Medulla oblongata (tissue), 1 donor: Measurements from ENCODE around the gene LRFN2.

Source experiments
- DNase-seq: peaks from one replicate; pipeline ENCODE4 v3.0.0-alpha.2; 2015; ENCODE audit errors: extremely low spot score

The LRFN2 gene

GRCh38 chr6:40349901-40350746, 237.0 kb downstream of the LRFN2 start:
- no peak for DNase-seq

DNA sequence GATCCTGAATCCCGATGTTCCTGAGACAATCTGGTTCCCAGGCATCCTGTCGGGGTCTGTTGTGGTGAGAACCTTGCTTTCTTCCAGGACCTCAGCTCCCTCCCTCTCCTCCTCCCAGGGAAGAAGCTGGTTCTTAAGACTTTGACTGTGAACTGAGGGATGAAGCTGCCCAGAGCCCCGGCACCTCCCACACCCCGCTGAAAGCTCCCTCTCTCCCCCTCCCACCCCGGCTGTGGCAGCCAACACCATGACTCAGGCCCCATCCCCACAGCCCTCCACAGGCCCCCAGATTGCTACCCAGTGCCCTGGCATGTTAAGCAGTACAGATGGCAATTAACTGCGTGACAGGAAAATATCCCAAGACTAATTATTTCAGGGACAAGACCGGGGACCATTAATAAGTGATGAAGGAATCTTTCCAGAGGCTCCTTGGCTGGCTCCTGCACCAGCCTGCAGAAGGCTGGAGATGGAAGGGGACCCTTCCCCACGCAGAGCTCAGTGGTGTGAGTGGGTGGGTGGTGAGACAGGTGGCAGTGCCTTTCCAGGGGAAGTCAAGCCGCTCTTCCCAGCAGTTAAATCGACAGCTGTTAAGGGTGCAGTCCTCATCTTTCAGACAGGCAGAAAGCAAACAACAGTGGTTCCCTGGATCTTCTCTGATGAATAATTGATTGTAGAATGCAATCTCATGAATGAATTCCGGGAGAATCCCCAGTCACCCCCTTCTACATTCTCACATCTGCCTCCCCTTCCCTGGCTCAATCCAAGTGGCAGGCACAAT, 237.9 kb downstream of the LRFN2 start:
- no peak for DNase-seq

DNA sequence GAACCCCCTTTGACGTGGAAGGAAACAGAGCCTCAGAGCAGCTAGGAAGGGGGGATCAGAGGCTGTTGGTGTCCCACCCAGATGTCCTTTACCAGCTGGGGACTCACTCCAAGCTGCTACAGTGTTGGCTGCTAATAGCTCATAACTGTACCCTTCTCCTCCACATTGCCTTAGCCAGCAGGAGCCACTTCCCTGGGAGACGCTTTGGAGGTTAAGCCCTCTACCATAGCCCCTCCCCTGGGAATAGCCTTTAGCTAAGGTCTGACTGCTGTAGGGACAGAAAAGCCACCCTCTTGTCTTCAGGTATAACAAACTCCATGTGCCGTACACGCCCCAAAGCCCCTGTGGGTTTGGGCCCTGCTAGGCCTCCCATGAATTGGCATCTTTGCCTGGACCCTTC, 238.6 kb downstream of the LRFN2 start:
- DNase-seq: no peak

GRCh38 chr6:40347571-40348011, 239.6 kb downstream of the LRFN2 start:
- DNase-seq: no peak

DNA sequence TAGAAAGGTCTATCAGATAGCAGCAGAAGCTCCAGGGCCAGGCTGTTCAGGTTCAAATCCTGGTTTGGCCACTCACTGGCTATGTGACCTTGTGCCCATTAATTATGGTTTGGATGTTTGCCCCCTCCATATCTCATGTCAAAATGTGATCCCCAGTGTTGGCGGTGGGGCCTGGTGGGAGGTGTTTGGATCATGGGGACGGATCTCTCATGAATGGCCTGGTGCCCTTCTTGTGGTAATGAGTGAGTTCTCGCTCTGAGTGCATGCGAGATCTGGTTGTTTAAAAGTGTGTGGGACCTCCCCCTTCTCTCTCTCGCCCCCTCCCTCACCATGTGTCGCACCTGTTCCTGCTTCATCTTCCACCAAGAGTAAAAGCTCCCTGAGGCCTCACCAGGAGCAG, 240.9 kb downstream of the LRFN2 start:
- no peak for DNase-seq

- DNase-seq: no peak
These were observed 242.5 kb downstream of the LRFN2 start for GRCh38 chr6:40344566-40345167.

DNA sequence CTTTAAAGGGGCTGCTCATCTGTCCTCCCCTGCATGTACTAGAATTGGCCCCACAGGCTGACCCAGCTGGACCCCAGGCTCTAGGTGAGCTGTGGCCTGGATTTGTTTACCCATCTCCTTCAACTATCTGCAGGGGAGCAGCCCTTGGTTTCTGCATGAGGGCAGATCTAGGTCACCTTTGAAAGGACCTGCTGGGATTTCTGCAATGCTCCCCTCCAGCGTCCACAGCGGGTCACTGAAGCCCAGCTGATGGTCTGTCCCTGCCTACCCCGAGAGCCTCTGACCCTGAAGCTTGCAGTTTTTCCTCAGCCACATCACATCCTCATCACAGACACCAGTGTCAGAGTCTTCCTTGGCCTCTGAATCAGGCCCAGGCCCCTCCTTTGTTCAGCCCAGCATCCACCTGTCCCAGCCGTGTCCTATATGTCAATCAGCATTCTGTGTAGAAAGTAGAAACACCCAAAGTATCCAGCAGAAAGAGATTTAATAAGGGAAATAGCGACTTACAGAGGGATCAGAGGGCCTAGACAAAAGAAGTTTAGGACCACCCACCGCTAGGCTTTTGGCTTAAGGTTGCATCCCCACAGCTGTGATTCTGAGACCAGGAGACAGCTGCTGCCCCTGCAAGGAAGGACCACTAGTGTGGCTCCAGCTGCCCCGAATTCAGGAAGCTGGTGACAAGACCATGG, 243.1 kb downstream of the LRFN2 start:
- DNase-seq: no peak

DNA sequence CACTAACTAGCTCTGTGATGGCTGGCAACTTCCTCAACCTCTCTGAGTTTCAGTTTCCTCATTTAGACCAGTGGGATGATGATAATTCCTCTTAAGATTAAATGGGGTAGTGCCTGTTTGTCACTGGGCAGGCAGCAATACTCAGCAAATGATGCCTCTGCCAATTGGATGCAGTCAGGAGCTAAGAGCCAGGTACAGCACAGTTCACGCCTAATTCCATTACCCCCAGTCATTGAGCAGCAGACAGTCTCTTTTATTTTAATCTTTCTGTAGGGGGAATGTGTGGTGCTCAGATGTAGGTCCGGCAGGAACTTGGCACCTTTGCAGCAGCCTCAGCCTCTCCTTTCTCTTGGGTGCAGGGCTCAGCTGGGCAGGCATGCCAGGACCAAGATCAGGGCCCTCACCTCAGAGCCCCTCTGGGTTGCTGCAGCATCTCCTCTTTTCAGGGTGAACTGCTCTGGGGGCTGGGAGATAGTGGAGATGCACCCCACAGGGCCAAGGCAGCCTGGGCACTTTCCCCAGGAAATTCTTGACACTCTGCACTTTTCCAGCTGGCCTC, 243.8 kb downstream of the LRFN2 start:
- no peak for DNase-seq

DNA sequence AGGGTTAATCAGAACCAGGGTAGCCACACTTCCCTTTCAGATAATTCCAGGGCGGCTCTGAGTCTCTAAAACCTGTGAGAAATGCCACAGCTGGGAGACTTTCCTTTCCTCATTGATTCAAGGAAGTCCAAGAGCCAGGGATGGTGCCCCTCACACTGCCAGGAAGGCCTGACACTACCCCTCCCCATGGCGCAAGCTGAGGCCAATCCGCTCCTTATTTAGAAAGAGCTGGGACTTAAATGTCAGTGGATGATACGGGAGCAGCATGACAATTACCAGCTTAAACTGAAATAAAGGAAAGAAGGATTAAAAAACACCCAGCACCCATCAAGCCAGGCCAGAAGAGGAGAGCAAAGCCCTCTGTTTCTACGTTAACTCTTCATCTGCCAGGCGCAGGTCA, 244.4 kb downstream of the LRFN2 start:
- peak; percentile 53 for DNase-seq

GRCh38 chr6:40341726-40342125, 245.4 kb downstream of the LRFN2 start:
- DNase-seq: no peak
